Measurements from ENCODE around the gene GALNT18. TPM values are rescaled to one million over a fixed set of nuclear protein-coding genes. Genes with fewer than 3 reads are reported as not detected.
"Not testable (repeated sequence)": the region's sequence is repeated elsewhere in the genome, so short reads cannot be mapped to it uniquely, and the experiment has no call there.

GALNT18 gene
- polyA plus RNA-seq, 12 donors, result 7.0 to 14.2 (median 10.0) TPM; not detected in 1

DNA sequence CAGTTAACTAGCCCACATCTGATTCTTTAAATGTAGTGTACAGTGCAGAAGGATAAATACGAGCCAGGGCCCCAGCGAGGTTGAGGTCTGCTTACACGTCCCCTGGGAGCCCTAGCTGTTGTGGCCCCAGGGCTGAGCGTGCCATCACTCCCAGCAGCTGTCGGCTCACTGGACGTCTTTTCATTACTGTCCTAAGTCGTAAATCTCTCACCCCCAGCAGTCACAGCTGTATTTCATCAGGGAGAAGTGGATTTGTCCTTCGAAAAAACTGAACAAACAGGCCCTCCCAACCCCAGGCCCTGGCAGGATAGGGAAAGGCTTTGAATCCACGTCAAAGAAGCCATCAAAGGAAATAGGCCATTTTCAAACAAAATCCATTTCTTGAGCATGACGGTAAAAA, 158.4 kb downstream of the GALNT18 start:
- DNase-seq, result no peak

DNA sequence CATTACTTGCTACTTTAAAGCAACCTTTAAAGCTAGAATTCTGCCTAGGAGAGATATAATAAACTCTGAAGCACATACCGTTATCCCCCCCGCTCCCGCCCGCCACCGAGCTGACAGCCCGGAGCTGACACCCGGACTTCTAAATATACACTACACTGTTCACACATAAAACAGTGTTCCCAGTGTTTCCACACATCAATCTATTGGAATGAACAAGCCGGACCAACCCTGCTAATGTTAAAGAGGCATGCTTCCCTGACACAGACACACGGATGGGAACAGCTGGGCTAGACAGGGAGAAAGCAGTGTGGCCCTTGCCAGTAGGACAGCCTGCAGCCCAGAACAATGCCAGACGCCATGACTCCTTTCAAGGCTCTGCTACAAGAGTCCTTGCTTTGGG, 160.3 kb downstream of the GALNT18 start:
- DNase-seq, result no peak

- no peak for DNase-seq
Observed at GRCh38 chr11:11459578-11459977, 162.2 kb downstream of the GALNT18 start.

- no peak for DNase-seq
Observed at GRCh38 chr11:11458485-11458884, 163.3 kb downstream of the GALNT18 start.

- no peak for DNase-seq
Observed at GRCh38 chr11:11458001-11458400, 163.8 kb downstream of the GALNT18 start.

- no peak for DNase-seq
Observed at GRCh38 chr11:11456866-11457265, 164.9 kb downstream of the GALNT18 start.

GRCh38 chr11:11454671-11455223, 167.1 kb downstream of the GALNT18 start:
- DNase-seq, result no peak

- DNase-seq, result no peak
Observed at GRCh38 chr11:11451501-11452005, 170.3 kb downstream of the GALNT18 start.

GRCh38 chr11:11450744-11451362, 171.0 kb downstream of the GALNT18 start:
- DNase-seq, result no peak

DNA sequence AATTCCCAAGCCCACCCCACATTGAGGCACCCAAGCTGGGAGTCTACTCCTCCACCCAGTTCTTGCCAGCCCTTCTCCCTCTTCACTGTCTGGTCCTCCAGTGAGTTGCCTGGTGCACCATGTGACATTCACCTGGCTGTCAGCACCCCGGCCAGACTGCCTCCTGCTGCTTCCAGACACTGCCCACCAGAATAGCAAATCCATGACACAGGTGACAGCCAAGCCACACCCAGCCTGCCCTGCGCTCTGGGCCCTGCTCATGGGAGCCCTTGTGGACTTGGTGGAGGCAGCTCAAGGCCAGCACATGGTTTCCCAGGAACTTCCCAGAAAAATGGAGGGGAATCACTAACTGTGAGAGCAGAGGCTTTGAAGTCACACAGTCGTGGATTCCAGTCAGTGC, 172.5 kb downstream of the GALNT18 start:
- DNase-seq, result no peak

GRCh38 chr11:11448626-11449025, 173.2 kb downstream of the GALNT18 start:
- no peak for DNase-seq

GRCh38 chr11:11447601-11448000, 174.2 kb downstream of the GALNT18 start:
- not testable (repeated sequence) for DNase-seq

DNA sequence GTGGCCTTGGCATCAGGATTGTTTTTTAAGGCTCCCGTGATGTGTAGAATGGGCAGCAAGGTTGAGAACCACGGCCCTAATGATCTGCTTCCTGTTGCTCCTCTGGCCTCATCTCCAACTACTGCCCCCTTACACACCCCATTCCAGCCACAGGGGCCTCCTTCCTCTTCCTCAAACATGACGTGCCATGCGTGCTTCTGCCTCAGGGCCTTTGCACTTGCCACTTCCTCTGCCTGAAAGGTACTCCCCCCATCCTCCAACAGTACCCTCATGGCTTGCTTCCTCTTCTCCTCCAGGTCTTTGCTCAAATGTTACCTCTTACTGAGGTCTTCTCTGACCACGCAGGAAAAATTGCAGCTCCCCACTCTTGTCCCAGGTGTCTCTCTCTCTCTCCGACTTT, 174.8 kb downstream of the GALNT18 start:
- DNase-seq, result no peak

DNA sequence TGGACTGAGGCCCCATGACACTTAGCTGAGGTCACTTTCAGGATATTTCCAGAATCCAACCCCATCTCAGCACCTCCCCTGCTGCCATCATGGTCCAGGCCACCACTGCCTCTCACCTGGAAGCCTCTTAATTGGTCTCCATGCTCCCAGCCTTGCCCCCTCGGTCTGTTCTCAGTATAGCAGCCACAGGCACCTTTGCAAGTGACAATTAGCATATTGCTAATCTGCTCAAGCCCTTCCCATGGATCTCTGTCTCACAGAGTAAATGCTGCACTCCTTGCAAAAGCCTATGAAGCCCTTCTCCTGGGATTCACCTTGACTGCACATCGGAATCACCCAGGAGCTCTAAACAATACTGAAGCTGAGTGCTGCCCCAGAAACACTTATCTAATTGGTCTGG, 175.2 kb downstream of the GALNT18 start:
- DNase-seq, result no peak

- DNase-seq, result no peak
Observed at GRCh38 chr11:11445441-11446185, 176.2 kb downstream of the GALNT18 start.

- DNase-seq, result no peak
Observed at GRCh38 chr11:11444804-11445131, 177.0 kb downstream of the GALNT18 start.

GRCh38 chr11:11444027-11444803, 177.6 kb downstream of the GALNT18 start:
- no peak for DNase-seq

DNA sequence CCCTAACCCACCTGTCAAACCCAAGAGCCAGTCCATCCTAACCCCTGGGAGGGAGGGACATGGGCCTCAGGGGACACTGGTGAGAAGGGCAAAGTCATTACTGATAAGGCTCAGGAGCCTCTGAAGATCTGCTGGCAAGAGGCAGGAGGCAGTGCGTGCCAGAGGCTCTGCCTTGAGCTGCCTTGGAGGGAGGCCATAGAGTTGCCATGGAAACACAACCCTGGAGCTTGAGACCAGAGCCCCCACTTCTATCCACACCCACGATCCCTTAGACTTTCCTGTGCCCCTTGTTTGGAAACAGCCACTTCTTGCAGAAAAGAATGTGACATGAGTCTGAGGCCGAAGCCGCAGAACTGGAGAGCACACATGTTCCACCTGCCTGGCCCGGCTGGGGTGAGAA, 179.0 kb downstream of the GALNT18 start:
- no peak for DNase-seq

GRCh38 chr11:11441516-11441915, 180.3 kb downstream of the GALNT18 start:
- no peak for DNase-seq

DNA sequence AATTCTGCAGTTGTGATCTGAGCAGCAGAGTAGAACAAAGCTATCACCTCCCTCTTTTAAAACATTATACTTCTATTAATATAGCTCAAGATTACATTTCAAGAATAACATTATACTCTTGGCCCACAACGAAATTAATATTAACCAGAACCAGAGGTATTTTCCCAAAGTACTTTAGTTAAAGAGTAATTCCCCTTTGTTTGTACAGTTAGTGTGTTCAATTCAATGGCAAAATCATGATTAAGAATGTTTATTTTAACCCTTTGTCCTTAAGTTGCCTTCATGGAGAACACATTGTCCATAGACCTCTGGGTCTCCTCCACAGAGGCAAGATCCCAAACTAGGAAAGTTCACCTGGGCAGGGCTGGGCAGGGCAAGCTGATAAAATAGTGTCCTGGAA, 180.7 kb downstream of the GALNT18 start:
- DNase-seq, result no peak

GRCh38 chr11:11440144-11440543, 181.7 kb downstream of the GALNT18 start:
- DNase-seq, result no peak

GRCh38 chr11:11439591-11439990, 182.2 kb downstream of the GALNT18 start:
- DNase-seq, result no peak

Data from muscle of arm (tissue), 12 donors.